Transverse colon (tissue), 4 donors: Measurements from ENCODE around the gene NOCT. TPM values are rescaled to one million over a fixed set of nuclear protein-coding genes. Genes with fewer than 3 reads are reported as not detected.

Experiments used
- DNase-seq: peaks from one replicate; pipeline ENCODE4 v3.0.0-alpha.2; 2019
- H3K27ac ChIP-seq, 4 donors: fragments of 200-600 bp; sonication (generic); 2 replicates each; pipeline ENCODE4 v1.5.1; 2016 to 2018; ENCODE audit warnings: inconsistent platforms in 4 of 4
- H3K27me3 ChIP-seq: fragments of 200-600 bp; sonication (generic); 2 replicates; pipeline ENCODE4 v1.5.1; 2017; ENCODE audit warnings: inconsistent platforms
- H3K36me3 ChIP-seq, 4 donors: fragments of 200-600 bp; sonication (generic); 2 replicates each; pipeline ENCODE4 v1.5.1; 2017 to 2019; ENCODE audit warnings: inconsistent platforms in 4 of 4
- H3K4me1 ChIP-seq, 4 donors: fragments of 200-600 bp; sonication (generic); 2 replicates each; pipeline ENCODE4 v1.5.1; 2017 to 2020; ENCODE audit warnings: inconsistent platforms in 4 of 4
- H3K4me3 ChIP-seq, 4 donors: fragments of 200-600 bp; sonication (generic); 1 replicate in 1 of 4; 2 replicates in 3 of 4; pipeline versions ENCODE4 v1.5.1 to v1.6.1; 2017 to 2019; ENCODE audit warnings: inconsistent platforms in 4 of 4
- H3K9me3 ChIP-seq, 2 donors: fragments of 200-600 bp; sonication (generic); 2 replicates each; pipeline ENCODE4 v1.5.1; 2017 to 2019; ENCODE audit warnings: inconsistent platforms in 2 of 2
- CTCF ChIP-seq, 5 experiments: fragments of 200-600 bp in 3 of 5; fragments of 450-650 bp in 2 of 5; sonication (generic) in 3 of 5; IDR thresholded peaks; 1 replicate in 2 of 5; 2 replicates in 3 of 5; pipeline ENCODE4 v1.5.1; 2016 to 2017; ENCODE audit warnings: antibody characterized with exemption in 5 of 5, inconsistent platforms in 3 of 5, mild to moderate bottlenecking in 2 of 5, moderate library complexity in 1 of 5
- EP300 ChIP-seq: sonication (generic); formaldehyde crosslinking; IDR thresholded peaks from one replicate; pipeline ENCODE4 v1.6.1; 2017; ENCODE audit warnings: antibody characterized with exemption, low read depth
- POLR2A ChIP-seq: fragments of 450-650 bp; IDR thresholded peaks from one replicate; pipeline ENCODE4 v1.6.1; 2016; ENCODE audit warnings: antibody characterized with exemption, mild to moderate bottlenecking, moderate library complexity
- POLR2AphosphoS5 ChIP-seq, 3 donors: sonication (generic); formaldehyde crosslinking; IDR thresholded peaks; one replicate each; pipeline ENCODE4 v1.6.1; 2016; ENCODE audit warnings: antibody characterized with exemption in 3 of 3
- WGBS, 2 donors: methylation state at CpG; one replicate each; pipeline ENCODE4 v1.1.5; 2018; ENCODE audit warnings: low coverage in 1 of 2; 5-methylcytosine and 5-hydroxymethylcytosine counted together
- in situ Hi-C, 4 donors: fragments of 200-750 bp; cut with MboI; loops; one replicate each; pipeline versions ENCODE4 v1.15.0 to v1.15.1; 2017; ENCODE audit warnings: low sequenced_read_pairs in 3 of 4, low pct_ligation_motif_present in 1 of 4, low pct_unique_long_range_greater_than_20kb in 1 of 4
- intact Hi-C: fragments of 100-400 bp; cut with DNase I; formaldehyde crosslinking; loops from one replicate; pipeline ENCODE4 v1.15.1; 2023; ENCODE audit warnings: low total_unique reads
- total RNA-seq, 4 donors: library from RNA; depleted of rRNA; stranded (reverse); fragments of >200 nt; gene quantifications; one replicate each; pipeline ENCODE4 v1.1.0, GENCODE V29; 2016

The NOCT gene
- total RNA-seq, 4 donors from 2014 or later, result 1.4 to 33.7 (median 15.0) TPM

GRCh38 chr4:138978600-138978999 lies 37.0 kb upstream of the NOCT start:
- H3K27ac ChIP-seq, result no peak overlapping the region
- DNase-seq, result no peak
- no peaks in the 10 kb centered on the region for H3K36me3 ChIP-seq
- TF ChIP-seq EP300 (no peak), POLR2A (no peak), CTCF (IDR thresholded peaks at IDR 0.05) (no peak), POLR2AphosphoS5 (IDR thresholded peaks at IDR 0.05) (no peak)
- intact Hi-C loops, result no loop called here
- 57 to 76% methylated on average over 1 to 3 of the region's 3 CpGs for WGBS, 2 donors
- in situ Hi-C loops, result no loop called here
- peaks cover 0 to 4% (median 0%) of the 10 kb centered on the region in 4 donors for H3K4me1 ChIP-seq
- no peaks in the 10 kb centered on the region for H3K9me3 ChIP-seq
- no peak overlapping the region for H3K4me3 ChIP-seq
- no peaks in the 10 kb centered on the region for H3K27me3 ChIP-seq

GRCh38 chr4:138979742-138980141 lies 35.8 kb upstream of the NOCT start:
- TF ChIP-seq POLR2AphosphoS5 (IDR thresholded peaks at IDR 0.05) (no peak), EP300 (no peak), POLR2A (no peak), CTCF (IDR thresholded peaks at IDR 0.05) (no peak)
- H3K4me1 ChIP-seq, result peaks cover 0 to 4% (median 0%) of the 10 kb centered on the region in 4 donors
- H3K4me3 ChIP-seq, result no peak overlapping the region
- in situ Hi-C loops (no loop called here), intact Hi-C loops (no loop called here)
- 90% methylated on average over 2 of the region's 2 CpGs; no CpG with 5 or more reads in 1 of the 2 donors for WGBS, 2 donors
- no peaks in the 10 kb centered on the region for H3K9me3 ChIP-seq
- H3K36me3 ChIP-seq, result no peaks in the 10 kb centered on the region
- no peak overlapping the region for H3K27ac ChIP-seq
- H3K27me3 ChIP-seq, result no peaks in the 10 kb centered on the region
- DNase-seq, result no peak

GRCh38 chr4:138981930-138982390 lies 33.6 kb upstream of the NOCT start:
- Histone ChIP-seq H3K27me3 (no peaks in the 10 kb centered on the region), H3K4me3 (no peak overlapping the region), H3K36me3 (no peaks in the 10 kb centered on the region), H3K4me1 (peaks cover 0 to 4% (median 0%) of the 10 kb centered on the region in 4 donors), H3K27ac (peak overlapping the region; percentile 29 to 64 (median 48)), H3K9me3 (no peaks in the 10 kb centered on the region)
- in situ Hi-C loops, result no loop called here
- TF ChIP-seq EP300, result no peak
- TF ChIP-seq POLR2AphosphoS5 (IDR thresholded peaks at IDR 0.05), result peak in 2 of 3 donors; percentile 44 to 47
- no peak for TF ChIP-seq POLR2A
- TF ChIP-seq CTCF (IDR thresholded peaks at IDR 0.05), result peak in 2 of 5 experiments; percentile 12 to 13
- intact Hi-C loops, result no loop called here
- 43 to 56% methylated on average over 4 of the region's 4 CpGs for WGBS, 2 donors
- DNase-seq, result peak; percentile 13

- WGBS, 2 donors, result 91 to 95% methylated on average over 4 to 7 of the region's 7 CpGs
- Histone ChIP-seq H3K9me3 (no peaks in the 10 kb centered on the region), H3K36me3 (no peaks in the 10 kb centered on the region), H3K27ac (peak overlapping the region in 3 of 4 donors; percentile 29 to 64 (median 59)), H3K4me3 (no peak overlapping the region), H3K4me1 (peaks cover 0 to 4% (median 0%) of the 10 kb centered on the region in 4 donors), H3K27me3 (no peaks in the 10 kb centered on the region)
- in situ Hi-C loops (no loop called here), intact Hi-C loops (no loop called here)
- TF ChIP-seq POLR2A (no peak), POLR2AphosphoS5 (IDR thresholded peaks at IDR 0.05) (no peak), CTCF (IDR thresholded peaks at IDR 0.05) (no peak), EP300 (no peak)
- DNase-seq, result no peak
These were observed 32.8 kb upstream of the NOCT start for GRCh38 chr4:138982754-138983153.
